Skin of body (tissue), 2 donors: ENCODE measurements around the gene SBDS. TPM values are rescaled to one million over a fixed set of nuclear protein-coding genes. Genes with fewer than 3 reads are reported as not detected.
"Not testable (repeated sequence)": the region's sequence is repeated elsewhere in the genome, so short reads cannot be mapped to it uniquely, and the experiment has no call there.

ENCODE experiments used
- DNase-seq: peaks from one replicate; lab custom pipeline; 2025; lab: John Stamatoyannopoulos, UW
- total RNA-seq: library from RNA; depleted of rRNA; stranded (reverse); fragments of >200 nt; gene quantifications from one replicate; pipeline ENCODE4 v1.2.3, GENCODE V29; 2014

Gene SBDS
- total RNA-seq, 1 donor from 2014 or later, result 55.7 TPM

GRCh38 chr7:66996444-66997191, 1.2 kb upstream of the SBDS start, which contains the start of gene TYW1:
TYW1 (plus strand) TSS chr7:66996833; CDS start chr7:66996979, 146 bp downstream.
- peak; percentile 98 for DNase-seq

- peak; percentile 63 for DNase-seq
Measured at GRCh38 chr7:66994691-66995049, 716 bp downstream of the SBDS start.

GRCh38 chr7:66994051-66994450, 1.3 kb downstream of the SBDS start:
- DNase-seq, result not testable (repeated sequence)

GRCh38 chr7:66989552-66989951, 5.8 kb downstream of the SBDS start:
- DNase-seq, result not testable (repeated sequence)

- not testable (repeated sequence) for DNase-seq
Measured at GRCh38 chr7:66980336-66980735, 15.1 kb downstream of the SBDS start.

- not testable (repeated sequence) for DNase-seq
Measured at GRCh38 chr7:66979013-66979412, 16.4 kb downstream of the SBDS start.

GRCh38 chr7:66978312-66978711, 17.1 kb downstream of the SBDS start:
- DNase-seq, result not testable (repeated sequence)

- DNase-seq, result no peak
Measured at GRCh38 chr7:66974986-66975590, 20.3 kb downstream of the SBDS start.

GRCh38 chr7:66970310-66970709, 25.1 kb downstream of the SBDS start:
- no peak for DNase-seq

GRCh38 chr7:66969001-66969400, 26.4 kb downstream of the SBDS start:
- DNase-seq, result not testable (repeated sequence)

GRCh38 chr7:66967029-66967428, 28.4 kb downstream of the SBDS start:
- no peak for DNase-seq

GRCh38 chr7:66964411-66964810, 31.0 kb downstream of the SBDS start:
- no peak for DNase-seq

GRCh38 chr7:66961096-66961495, 34.3 kb downstream of the SBDS start:
- no peak for DNase-seq

GRCh38 chr7:66960192-66960591, 35.2 kb downstream of the SBDS start:
- DNase-seq, result no peak

GRCh38 chr7:66958538-66959350, 36.6 kb downstream of the SBDS start:
- DNase-seq, result no peak

GRCh38 chr7:66957595-66958290, 37.6 kb downstream of the SBDS start:
- no peak for DNase-seq

GRCh38 chr7:66953044-66953427, 42.4 kb downstream of the SBDS start:
- DNase-seq, result no peak

GRCh38 chr7:66952343-66953043, 42.9 kb downstream of the SBDS start:
- DNase-seq, result no peak

- DNase-seq, result no peak
Measured at GRCh38 chr7:66950763-66951162, 44.6 kb downstream of the SBDS start.

- no peak for DNase-seq
Measured at GRCh38 chr7:66950311-66950710, 45.1 kb downstream of the SBDS start.
